ENCODE data around the gene SYT1. TPM values are rescaled to one million over a fixed set of nuclear protein-coding genes. Genes with fewer than 3 reads are reported as not detected.
"Not testable (repeated sequence)": the region's sequence is repeated elsewhere in the genome, so short reads cannot be mapped to it uniquely, and the experiment has no call there.

Gene SYT1
- not detected for total RNA-seq

DNA sequence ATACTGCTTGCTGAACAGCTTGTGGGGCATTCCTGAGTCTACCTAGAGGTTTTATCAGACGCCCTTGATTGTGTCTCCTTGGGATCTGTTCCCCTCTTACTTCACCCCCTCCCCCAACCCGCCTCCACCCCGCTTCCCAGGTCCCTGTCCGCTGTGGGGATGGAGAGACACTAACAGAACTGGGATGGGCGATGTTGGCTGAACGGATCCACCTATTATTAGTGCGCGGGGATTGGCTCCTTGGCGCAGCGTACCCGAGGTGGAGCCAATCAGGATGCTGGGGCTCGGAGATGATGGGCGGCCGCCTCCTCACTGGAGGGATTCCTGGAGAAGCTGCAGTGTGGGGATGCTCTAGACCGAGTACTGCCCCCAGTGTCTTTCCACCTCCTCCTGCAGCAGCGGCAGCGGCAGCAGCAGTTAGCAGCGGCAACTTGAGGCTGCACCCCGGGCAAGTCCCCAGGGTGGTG, at the start of gene SYT1:
TSS of gene SYT1 (plus strand) at position 372 of the 467 bp plus-strand sequence.
- CTCF ChIA-PET, result no interaction called here

DNA sequence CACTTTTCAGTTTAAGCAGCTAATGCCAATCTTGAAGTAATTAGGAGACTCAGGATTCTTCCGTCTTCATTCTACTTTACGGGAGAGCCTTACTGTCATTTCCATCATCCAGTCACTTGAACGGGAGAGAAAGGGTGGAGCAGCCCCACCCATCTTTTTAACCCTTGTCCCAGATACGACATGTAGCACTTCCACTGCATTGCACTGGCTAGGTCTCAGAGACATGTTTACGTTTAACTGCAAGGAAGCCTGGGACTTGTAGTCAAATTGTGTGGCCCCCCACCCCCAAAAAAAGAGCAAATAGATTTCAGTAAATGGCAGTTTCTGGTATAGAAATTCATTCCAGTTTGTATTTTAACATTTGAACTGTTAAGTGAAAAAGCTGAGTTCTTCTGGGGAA, 46.1 kb upstream of the SYT1 start:
- ChIA-PET CTCF (interaction anchor here (0.7 kb wide), 1 partner anchor 293 kb away, joined by 3 read pairs; no protein-coding TSS in a partner anchor), POLR2A (no interaction called here)

More for the DNA sequence above, at the start of gene SYT1:
- POLR2A ChIA-PET, result no interaction called here

DNA sequence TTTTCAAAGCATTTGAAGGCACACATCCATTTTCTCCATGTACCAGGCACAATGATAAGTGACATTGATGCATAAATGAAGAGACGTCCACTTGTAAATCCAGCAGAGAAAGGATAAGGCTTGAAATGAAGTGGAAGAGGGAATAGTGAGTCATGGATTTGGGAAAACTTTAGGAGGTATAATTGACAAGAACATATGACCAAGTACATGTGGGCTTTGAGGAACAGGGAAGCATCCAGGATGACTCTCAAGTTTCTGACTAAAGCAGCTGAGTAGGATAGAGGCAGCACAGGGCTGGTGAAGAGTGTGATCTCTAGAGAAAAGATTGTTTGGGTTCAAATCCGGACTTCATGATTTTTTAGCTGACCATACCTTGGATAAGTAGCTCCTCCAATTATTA, 43.6 kb upstream of the SYT1 start:
- POLR2A ChIA-PET, result no interaction called here

DNA sequence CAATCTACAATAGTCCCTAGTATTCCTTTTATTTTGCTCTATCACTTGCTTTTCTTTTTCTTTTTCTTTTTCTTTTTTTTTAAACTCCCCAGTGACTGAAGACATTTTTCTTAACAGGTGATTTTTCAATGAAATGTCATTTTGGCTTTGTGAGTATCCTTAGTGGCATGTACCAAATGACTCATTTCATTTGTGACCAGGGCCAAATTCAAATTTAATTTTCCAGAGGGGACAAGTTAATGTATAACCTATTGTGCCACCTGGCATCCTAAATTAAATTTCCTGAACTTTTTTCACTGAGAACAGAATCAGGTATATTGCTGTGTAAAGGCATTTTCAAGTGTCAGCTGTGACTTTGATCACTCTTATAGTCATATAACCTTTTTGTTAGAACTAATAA, 39.7 kb upstream of the SYT1 start:
- POLR2A ChIA-PET, result no interaction called here
- CTCF ChIA-PET, result no interaction called here

More for the DNA sequence above, 43.6 kb upstream of the SYT1 start:
- CTCF ChIA-PET, result no interaction called here

DNA sequence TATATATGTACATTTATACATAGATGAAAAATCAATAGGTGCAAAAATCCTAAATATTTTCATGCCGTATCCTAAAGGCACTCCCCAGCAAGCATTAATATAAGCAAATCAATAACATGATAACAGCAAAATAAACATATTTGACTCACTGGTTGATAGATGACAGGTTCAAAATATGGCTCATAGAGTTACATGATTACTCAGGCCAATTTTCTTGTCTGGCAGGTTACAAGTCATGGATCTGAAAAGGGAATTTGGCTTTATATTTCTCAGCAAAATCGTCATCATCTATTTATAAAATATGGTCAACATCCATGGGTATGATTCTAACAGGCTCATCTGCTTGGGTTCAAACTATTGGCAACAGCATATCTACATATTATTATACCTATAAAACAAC, 34.9 kb upstream of the SYT1 start:
- ChIA-PET CTCF (no interaction called here), POLR2A (no interaction called here)

DNA sequence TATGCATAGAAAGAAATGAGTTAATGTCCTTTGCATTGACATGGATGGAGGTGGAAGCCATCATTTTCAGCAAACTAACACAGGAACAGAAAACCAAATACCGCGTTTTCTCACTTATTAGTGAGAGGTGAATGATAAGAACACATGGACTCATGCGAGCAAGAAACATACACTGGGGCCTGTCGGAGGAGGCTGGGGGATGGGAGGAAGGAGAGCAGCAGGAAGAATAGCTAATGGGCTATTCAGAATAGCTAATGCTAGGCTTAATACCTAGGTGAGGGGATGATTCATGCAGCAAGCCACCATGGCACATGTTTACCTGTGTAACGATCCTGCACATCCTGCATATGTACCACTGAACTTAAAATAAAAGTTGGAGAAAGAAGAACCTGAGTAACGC, 29.1 kb upstream of the SYT1 start:
- ChIA-PET CTCF (no interaction called here), POLR2A (no interaction called here)

DNA sequence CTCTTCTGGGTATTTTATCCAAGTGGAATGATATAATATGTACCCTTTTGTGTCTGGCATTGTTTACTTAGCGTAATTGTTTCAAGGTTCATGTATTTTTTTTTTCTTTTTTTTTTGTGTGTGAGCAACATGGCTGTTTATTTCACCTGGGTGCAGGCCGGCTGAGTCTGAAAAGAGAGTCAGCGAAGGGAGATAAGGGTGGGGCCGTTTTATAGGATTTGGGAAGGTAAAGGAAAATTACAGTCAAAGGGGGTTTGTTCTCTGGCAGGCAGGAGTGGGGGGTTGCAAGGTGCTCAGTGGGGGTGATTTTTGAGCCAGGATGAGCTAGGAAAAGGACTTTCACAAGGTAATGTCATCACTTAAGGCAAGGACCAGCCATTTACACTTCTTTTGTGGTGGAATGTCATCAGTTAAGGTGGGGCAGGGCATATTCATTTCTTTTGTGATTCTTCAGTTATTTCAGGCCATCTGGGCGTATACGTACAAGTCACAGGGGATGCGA, 24.0 kb upstream of the SYT1 start:
- CTCF ChIA-PET, POLR2A ChIA-PET: not testable (repeated sequence)

DNA sequence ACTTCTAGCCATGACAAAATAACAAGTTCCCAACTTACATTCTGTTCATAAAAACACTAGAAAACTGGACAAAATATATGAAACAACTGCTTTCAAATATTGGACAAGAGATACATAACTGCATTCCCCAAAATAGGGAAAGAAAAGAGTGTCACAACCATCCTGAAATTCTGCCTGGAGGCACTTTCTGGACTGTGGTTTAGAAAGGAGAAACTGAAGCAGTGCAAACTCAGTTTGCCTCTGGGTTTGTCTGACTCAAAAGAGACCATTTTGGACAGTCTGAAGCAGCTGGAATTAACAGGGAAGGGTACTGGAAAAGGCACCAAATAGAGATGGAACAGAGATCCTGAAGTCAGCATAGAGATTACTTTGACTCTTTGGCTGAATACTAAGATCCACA, 11.3 kb upstream of the SYT1 start:
- CTCF ChIA-PET, result no interaction called here
- POLR2A ChIA-PET, result no interaction called here

DNA sequence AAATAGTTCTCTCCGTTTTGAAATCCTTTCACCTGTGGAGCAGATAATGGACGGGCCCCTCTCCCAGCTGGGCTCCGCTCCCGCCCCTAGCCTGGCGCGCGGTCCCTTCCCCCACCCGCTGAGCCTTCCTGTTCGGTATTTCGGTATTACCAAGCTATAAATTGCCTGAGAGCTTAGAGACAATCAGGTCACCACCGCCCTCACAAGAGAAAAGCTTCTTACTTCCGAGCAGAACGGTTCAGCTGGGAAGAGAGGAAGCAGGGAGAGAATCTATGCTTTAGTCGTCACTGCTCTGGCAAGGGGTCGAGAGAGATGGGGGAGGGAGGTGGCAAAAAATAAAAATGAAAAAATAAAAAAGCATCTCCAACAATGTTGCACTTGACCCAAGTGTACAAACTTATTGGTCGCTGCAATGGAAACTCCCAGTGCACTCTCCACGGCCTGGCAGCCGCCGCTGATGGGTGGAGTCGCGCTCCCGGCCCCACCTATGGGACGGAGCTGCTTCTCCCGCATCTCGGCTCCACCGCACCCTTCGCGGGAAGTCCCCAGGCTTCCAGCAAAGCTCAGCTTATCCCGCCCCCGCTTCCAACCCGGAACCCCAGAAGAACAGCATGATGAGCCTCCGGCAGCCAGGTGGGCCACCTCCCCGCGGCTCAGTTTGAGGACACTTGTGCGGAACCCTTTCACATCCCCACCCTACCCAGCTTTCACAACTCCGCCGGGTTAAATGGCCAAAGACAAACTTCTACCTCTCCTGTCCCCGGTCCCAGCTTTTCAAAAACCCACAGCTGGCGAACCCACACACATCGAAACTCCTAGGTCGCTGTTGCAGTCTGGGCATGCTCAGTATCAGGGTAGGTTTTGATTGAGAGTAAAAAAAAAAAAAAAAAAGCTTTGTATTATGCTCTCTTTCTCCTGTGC, 832 bp upstream of the SYT1 start:
- CTCF ChIA-PET, result no interaction called here
- POLR2A ChIA-PET, result no interaction called here

DNA sequence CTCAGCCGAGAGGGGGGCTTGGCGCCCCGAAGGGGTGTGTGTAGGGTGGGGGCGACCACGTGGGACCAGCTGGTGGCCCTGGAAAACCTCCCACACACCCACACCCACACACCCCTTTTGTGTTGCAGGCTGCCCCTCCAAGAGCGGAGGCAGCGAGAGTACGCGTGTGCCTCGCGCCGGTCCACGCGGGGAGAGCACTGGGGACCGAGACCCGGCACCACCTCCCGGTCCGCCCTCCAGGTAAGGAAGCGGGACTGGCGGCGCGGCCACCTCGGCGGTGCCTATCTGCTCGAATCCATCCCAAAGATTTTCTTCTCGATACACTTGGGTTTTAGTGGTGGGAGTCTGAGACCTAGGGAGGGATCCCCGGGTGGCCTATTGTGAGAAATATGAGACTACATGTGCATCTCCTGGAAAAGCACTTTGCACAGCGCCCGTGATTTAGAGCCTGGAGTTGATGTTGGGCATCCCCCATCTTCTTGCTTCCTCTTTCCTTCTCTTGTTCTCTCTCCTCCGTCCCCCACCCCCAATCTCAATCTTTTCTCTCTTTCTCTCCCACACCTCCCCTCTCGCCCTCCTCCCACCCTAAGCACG, 393 bp downstream of the SYT1 start:
- CTCF ChIA-PET, result no interaction called here
- POLR2A ChIA-PET, result no interaction called here

DNA sequence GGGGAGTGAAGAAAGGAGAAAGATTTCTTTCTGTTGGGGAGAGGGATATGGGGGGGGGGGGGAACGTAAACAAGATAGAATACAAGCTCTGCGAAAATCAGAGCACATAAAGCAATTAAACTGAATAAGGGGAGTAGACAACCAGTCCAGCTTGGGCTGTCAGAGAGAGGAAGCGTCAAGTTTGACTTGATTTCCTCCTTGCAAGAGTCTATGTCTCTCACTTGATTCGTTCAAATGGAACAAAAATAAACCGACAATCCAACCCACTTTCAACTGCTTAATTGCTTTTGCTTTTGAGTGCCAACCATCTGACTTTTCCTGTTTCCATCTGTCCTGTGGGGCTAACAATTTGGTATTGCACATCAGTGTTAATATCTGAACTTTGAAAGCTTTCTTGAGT, 942 bp downstream of the SYT1 start:
- POLR2A ChIA-PET, result no interaction called here
- CTCF ChIA-PET, result no interaction called here

DNA sequence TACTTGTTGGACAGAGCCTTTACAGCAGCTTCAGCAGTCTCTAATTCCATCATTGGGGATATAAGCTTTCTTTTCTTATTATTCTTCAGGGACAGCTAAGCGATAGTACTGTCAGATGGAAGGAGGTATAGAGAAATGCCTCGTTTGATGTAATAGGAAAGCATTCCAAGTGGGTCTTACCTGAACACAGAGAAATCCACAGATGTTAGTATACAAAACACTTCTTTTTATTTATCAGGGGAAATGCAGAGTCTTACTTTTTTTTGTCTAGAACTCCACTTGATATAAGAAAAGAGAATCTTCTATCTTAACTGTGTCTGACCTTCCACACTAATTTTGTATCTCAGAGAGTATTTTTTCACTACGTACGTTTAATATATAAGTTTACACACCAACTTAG, 1.9 kb downstream of the SYT1 start:
- POLR2A ChIA-PET, result no interaction called here
- CTCF ChIA-PET, result no interaction called here

DNA sequence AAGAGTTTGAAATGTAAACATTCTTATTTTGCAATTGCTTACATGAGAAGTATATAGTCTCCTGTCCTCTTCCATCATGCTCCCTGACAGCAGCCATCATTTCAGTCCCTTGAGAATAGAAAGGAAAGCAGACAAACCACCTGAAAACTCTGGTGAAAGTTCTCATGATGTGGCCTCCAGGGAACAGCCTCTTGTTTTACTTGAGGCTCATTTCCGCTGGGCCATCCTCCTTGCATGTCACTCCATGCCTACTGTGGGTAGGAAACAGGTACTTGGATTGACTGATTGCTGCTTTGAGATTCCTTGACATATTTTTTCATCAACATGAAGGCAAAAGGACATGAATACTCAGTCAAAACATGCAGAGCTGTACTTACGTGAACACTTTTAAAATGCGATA, 6.0 kb downstream of the SYT1 start:
- CTCF ChIA-PET, result no interaction called here
- POLR2A ChIA-PET, result no interaction called here

DNA sequence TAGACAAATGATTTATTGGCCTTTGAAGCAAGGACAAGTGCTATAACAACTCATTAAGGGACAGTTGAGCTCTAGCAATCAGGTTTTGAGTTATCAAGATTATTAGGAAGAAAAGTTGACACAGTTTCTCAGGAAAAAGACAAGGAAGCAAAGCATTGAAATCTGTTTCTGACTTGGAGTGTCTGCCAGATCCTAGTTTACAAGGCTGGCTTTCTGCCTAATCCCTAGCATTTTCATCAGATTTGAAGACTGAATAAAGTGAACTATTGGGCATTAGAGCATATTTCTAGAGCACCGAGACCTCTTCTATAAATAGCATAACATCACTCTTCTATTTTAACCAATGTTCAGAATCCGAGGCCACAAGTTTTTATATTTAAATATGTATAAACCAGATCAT, 7.0 kb downstream of the SYT1 start:
- ChIA-PET CTCF (no interaction called here), POLR2A (no interaction called here)

DNA sequence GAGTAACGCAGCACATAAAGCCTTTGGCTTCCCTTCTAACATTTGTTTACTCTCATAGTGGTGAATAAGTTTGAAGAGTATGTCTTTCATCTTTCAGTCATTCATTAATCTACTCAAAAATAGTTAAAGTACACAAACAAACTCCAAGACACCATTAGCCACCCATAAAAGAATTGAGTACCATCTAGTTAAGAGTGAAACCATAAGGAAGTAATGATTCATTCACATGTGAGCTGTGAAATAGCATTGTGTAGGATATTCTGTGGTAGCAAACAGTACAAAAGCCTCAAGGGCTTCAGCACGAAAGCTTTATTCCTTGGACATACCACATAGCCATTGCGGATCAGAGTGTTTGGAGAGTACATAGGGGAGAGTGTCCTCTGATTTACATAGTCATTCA, 13.9 kb downstream of the SYT1 start:
- ChIA-PET CTCF (no interaction called here), POLR2A (no interaction called here)

DNA sequence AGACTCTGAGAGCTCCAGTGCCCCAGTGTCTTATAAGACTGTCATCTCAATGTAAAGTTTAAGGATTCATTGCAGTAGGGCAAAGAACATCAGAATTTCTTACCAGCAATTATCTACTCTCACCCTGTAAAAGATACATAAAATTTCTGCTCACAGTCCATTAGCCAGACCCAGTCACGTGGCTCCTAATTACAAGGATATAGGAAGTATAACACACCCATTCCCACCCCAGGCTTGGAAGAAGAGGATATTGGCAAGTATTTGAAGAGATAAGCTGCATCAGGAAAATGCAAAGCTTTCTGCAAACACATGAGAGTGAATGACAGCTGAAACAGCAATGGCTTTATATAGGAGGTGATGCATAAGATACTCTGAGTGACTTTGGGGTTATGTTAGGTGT, 14.3 kb downstream of the SYT1 start:
- CTCF ChIA-PET, result no interaction called here
- POLR2A ChIA-PET, result no interaction called here

DNA sequence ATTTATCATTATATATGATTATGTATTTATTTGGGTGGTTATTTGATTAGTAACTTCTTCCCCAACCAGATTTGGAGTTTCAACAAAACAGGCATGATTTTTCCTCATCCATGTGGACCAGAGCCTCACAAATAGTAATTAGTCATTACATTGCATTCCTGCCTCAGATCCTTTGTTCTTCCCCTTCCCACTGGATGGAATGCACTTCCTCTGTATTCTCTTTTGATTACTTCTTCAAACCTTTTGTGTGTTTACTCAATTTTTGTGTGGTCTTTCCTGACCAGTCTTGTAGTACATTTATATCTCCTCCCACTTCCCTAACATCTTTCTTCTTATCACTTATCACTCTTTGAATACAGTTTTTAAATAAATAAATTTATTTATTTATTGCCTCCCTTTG, 15.5 kb downstream of the SYT1 start:
- ChIA-PET POLR2A (no interaction called here), CTCF (no interaction called here)

DNA sequence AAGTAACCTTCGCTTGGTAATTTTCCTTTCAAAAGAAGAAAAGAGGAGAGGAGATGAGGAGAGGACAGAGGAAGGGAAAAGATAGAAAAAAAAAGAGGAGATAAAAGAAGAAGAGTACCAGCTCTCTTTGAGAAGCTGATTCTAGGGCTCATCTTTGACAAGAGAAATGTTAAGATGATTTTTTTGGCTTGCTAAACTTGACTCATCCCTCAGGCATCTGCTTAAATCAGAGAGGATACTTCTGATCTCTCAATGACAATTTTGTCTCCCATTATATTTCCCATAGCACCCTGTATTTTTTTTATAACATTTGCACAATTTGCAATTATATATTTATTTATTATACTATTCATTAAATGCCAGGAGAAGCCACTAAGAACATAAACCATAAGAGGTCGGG, 17.1 kb downstream of the SYT1 start:
- POLR2A ChIA-PET, result no interaction called here
- CTCF ChIA-PET, result no interaction called here

DNA sequence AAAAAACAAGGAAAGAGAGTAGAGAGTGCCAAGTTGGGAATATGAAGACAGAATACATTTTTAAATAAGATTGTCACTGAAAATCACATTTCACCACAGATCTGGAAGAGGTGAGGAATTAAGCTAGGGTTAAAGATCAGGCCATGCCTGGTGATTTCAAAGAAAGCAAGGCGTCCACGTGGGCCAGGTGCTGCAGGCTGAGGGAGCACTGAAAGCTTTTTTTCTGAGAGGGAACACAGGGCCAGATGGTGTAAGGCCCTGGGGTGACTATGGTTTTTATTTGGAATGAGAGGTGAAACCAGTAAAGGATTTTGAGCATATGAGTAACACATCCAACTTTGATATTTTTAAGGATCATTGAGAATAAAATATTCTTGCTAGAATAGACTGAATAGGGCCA, 20.9 kb downstream of the SYT1 start:
- CTCF ChIA-PET, result no interaction called here
- POLR2A ChIA-PET, result no interaction called here

DNA sequence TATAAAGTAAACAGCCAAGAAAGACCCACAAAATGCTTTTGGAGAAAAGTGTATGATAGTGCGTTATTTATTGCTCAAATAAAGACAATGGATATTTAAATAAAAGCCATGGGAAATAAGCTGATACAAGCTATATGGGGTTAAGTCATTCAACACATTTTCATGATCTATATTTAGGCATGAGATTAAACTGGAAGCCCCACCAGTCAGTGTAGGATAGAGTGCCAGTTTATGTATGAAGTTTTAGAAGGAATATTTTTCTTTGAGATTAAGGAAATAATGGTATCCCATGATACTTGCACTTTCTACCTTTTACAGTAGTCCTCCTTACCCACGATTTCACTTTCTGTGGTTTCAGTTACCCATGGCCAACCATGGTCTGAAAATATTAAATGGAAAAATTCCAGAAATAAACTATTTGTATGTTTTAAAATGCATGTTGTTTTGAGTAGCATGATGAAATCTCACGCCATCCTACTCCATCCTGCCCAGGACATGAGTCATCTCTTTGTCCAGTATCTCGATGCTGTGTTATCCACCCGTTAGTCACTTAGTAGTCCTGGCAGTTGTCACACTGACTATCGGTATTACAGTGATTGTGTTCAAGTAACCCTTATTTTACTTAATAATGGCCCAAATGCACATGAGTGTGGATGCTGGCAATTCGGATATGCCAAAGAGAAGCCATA, 22.3 kb downstream of the SYT1 start:
- ChIA-PET POLR2A (no interaction called here), CTCF (no interaction called here)

DNA sequence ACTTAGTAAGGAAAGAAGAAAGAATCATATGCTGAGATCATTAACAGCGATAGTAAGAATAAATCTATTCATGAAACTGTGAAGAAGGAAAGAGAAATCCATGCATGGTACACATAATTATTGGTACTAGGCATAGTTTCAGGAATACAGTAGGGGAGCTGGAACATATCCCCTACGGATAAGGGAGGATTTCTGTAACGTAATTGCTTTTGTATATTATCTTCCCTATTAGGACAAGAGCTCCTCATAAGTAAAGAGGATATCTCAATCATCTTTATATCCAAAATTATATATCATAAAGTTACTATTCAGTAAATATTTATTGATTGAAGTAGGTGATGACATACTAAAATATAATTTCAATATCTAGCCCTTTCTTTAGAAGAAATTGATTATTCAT, 22.9 kb downstream of the SYT1 start:
- ChIA-PET POLR2A (no interaction called here), CTCF (no interaction called here)
